Measurements from ENCODE around the gene PRKD2.

GRCh38 chr19:46698395-46699321, 18.3 kb downstream of the PRKD2 start:
- TF ChIP-seq POLR2A (IDR thresholded peaks at IDR 0.05) (no peak), CTCF (IDR thresholded peaks at IDR 0.05) (no peak)

All from adrenal gland (tissue), 5 donors.